Skeletal muscle satellite cell (primary cell): ENCODE results near the gene TUBB8.
"Not testable (repeated sequence)": the region's sequence is repeated elsewhere in the genome, so short reads cannot be mapped to it uniquely, and the experiment has no call there.

Experiments used
- H3K27me3 ChIP-seq: 2 replicates; pipeline ENCODE4 v1.7.0; 2013; ENCODE audit warnings: low read length; ENCODE audit not compliant: control insufficient read depth, insufficient read depth
- H3K36me3 ChIP-seq: 2 replicates; pipeline ENCODE4 v1.7.0; 2013; ENCODE audit warnings: mild to moderate bottlenecking, control low read depth, low read length; ENCODE audit not compliant: insufficient read depth
- H3K4me1 ChIP-seq: 2 replicates; pipeline ENCODE4 v1.7.0; 2013; ENCODE audit warnings: low read length; ENCODE audit not compliant: control insufficient read depth, insufficient read depth
- H3K4me2 ChIP-seq: 2 replicates; pipeline ENCODE4 v1.7.0; 2013; ENCODE audit warnings: mild to moderate bottlenecking, low read length
- H3K4me3 ChIP-seq: 2 replicates; pipeline ENCODE4 v1.7.0; 2013; ENCODE audit warnings: low read length
- H3K9ac ChIP-seq: 2 replicates; pipeline ENCODE4 v1.7.0; 2013; ENCODE audit warnings: mild to moderate bottlenecking, low read depth, low read length, moderate library complexity
- H3K9me3 ChIP-seq: replicated peaks from 2 replicates; pipeline ENCODE4 v1.7.0; 2013; ENCODE audit warnings: mild to moderate bottlenecking, control low read depth, low read length

TUBB8 gene

GRCh38 chr10:12444-13314 is 36.4 kb downstream of the TUBB8 start:
- H3K27me3 ChIP-seq, H3K36me3 ChIP-seq, H3K9ac ChIP-seq: not testable (repeated sequence)

GRCh38 chr10:11260-11659 is 37.8 kb downstream of the TUBB8 start:
- H3K9me3 ChIP-seq, H3K4me3 ChIP-seq, H3K4me1 ChIP-seq, H3K4me2 ChIP-seq, H3K9ac ChIP-seq, H3K27me3 ChIP-seq, H3K36me3 ChIP-seq: not testable (repeated sequence)

More at GRCh38 chr10:12444-13314, 36.4 kb downstream of the TUBB8 start:
- not testable (repeated sequence) for H3K4me1 ChIP-seq, H3K9me3 ChIP-seq, H3K4me2 ChIP-seq, H3K4me3 ChIP-seq

GRCh38 chr10:10261-10971 is 38.7 kb downstream of the TUBB8 start:
- H3K9me3 ChIP-seq, H3K4me3 ChIP-seq, H3K4me1 ChIP-seq, H3K27me3 ChIP-seq, H3K9ac ChIP-seq, H3K36me3 ChIP-seq, H3K4me2 ChIP-seq: not testable (repeated sequence)
